Measurements from ENCODE around the gene ACOX3. TPM values are rescaled to one million over a fixed set of nuclear protein-coding genes. Genes with fewer than 3 reads are reported as not detected.
A peak's percentile ranks its signal among the peaks of the same experiment; 100 is the strongest.

The ACOX3 gene
- total and polyA plus RNA-seq, 4 donors, result 15.6 to 32.2 (median 21.5) TPM

DNA sequence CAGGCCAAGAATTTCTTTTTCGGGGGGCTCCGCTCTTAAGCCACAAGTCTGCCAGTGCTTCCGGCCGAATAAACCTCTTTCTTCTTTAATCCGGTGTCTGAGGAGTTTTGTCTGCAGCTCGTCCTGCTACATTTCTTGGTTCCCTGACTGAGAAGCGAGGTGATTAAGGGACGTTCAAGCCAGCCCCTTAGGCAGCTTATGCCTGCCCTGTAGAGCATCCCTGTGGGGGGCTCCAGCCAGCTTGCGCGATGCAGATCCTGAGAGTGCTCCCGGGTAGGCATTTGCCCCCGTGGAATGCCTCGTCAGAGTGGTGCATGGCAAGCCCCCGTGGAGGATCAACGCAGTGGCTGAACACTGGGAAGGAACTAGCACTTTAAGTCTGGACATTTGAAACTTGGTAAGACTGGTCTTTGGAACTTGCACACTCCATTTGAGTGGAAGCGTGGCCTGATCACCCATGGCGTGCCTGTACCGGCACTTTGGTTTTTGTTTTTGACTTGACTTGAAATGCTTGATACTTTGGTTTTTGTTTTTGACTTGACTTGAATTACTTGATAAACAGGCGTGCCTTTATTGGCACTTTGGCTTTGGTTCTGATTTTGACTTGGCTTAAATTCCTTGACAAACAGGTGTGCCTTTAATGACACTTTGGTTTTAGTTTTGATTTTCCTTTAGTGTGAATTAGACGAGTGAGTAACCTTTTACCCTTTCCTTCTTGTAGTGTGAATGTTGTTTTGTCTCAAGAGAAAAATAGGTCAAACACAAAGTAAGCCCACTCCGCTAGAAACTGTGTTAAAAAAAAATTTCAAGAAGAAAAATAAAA lies 6.1 kb downstream of the ACOX3 start:
- H3K4me1 ChIP-seq (ENCODE audit: control insufficient read depth in 5 of 5, insufficient read depth in 5 of 5, low read length in 5 of 5), result peaks cover 5 to 36% (median 13%) of the 10 kb centered on the region in 5 donors
- 66 to 82% methylated on average over 21 of the region's 21 CpGs for WGBS, 2 donors
- no peaks in the 10 kb centered on the region for H3K27me3 ChIP-seq (ENCODE audit: control insufficient read depth in 3 of 3, insufficient read depth in 3 of 3, low read length in 2 of 3)
- H3K27ac ChIP-seq (ENCODE audit: low read depth in 1 of 2, low read length in 1 of 2), result peak overlapping the region in 1 of 2 donors; percentile 10
- H3K9ac ChIP-seq (ENCODE audit: insufficient read depth in 1 of 2, low read length in 2 of 2), result no peak overlapping the region
- ATAC-seq (ENCODE audit: insufficient read depth, low FRiP score) (no peak), DNase-seq (no peak)
- no peaks in the 10 kb centered on the region for H3K9me3 ChIP-seq (ENCODE audit: control insufficient read depth in 4 of 4, insufficient read depth in 3 of 4, low read length in 3 of 4)
- no peak overlapping the region for H3K4me3 ChIP-seq
- TF ChIP-seq, protein P1, sequence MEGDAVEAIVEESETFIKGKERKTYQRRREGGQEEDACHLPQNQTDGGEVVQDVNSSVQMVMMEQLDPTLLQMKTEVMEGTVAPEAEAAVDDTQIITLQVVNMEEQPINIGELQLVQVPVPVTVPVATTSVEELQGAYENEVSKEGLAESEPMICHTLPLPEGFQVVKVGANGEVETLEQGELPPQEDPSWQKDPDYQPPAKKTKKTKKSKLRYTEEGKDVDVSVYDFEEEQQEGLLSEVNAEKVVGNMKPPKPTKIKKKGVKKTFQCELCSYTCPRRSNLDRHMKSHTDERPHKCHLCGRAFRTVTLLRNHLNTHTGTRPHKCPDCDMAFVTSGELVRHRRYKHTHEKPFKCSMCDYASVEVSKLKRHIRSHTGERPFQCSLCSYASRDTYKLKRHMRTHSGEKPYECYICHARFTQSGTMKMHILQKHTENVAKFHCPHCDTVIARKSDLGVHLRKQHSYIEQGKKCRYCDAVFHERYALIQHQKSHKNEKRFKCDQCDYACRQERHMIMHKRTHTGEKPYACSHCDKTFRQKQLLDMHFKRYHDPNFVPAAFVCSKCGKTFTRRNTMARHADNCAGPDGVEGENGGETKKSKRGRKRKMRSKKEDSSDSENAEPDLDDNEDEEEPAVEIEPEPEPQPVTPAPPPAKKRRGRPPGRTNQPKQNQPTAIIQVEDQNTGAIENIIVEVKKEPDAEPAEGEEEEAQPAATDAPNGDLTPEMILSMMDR (IDR thresholded peaks at IDR 0.05; ENCODE audit: control extremely low read depth, extremely low read depth), result no peak
- no peaks in the 10 kb centered on the region for H3K36me3 ChIP-seq (ENCODE audit: control insufficient read depth in 4 of 4, insufficient read depth in 4 of 4, low read length in 4 of 4)

DNA sequence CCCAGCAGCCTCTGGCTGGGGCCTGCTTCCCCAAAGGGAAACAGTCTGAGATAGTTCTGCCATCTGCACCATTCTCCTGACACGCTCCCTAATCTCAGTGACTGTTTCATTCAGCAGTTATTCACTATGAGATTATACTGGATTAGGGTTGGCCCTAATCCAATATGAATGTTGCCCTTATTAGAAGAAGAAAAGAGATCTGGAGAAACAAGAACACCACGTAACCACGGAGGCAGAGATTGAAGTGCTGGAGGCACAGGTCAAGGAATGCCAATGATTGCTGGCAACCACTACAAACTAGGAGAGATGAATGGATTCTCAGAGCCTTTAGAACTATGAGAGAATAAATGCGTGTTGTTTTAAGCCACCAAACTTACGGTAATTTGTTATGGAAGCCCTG lies 7.4 kb downstream of the ACOX3 start:
- DNase-seq (no peak), ATAC-seq (ENCODE audit: insufficient read depth, low FRiP score) (no peak)
- no peak overlapping the region for H3K4me3 ChIP-seq
- no peaks in the 10 kb centered on the region for H3K36me3 ChIP-seq (ENCODE audit: control insufficient read depth in 4 of 4, insufficient read depth in 4 of 4, low read length in 4 of 4)
- TF ChIP-seq, protein P1 (IDR thresholded peaks at IDR 0.05; ENCODE audit: control extremely low read depth, extremely low read depth), result no peak
- peak overlapping the region in 1 of 2 donors; percentile 32 for H3K9ac ChIP-seq (ENCODE audit: insufficient read depth in 1 of 2, low read length in 2 of 2)
- H3K27ac ChIP-seq (ENCODE audit: low read depth in 1 of 2, low read length in 1 of 2), result peak overlapping the region in 1 of 2 donors; percentile 28
- H3K9me3 ChIP-seq (ENCODE audit: control insufficient read depth in 4 of 4, insufficient read depth in 3 of 4, low read length in 3 of 4), result no peaks in the 10 kb centered on the region
- WGBS, 2 donors, result 79 to 89% methylated on average over 5 of the region's 5 CpGs
- peaks cover 4 to 31% (median 13%) of the 10 kb centered on the region in 5 donors for H3K4me1 ChIP-seq (ENCODE audit: control insufficient read depth in 5 of 5, insufficient read depth in 5 of 5, low read length in 5 of 5)
- H3K27me3 ChIP-seq (ENCODE audit: control insufficient read depth in 3 of 3, insufficient read depth in 3 of 3, low read length in 2 of 3), result no peaks in the 10 kb centered on the region

DNA sequence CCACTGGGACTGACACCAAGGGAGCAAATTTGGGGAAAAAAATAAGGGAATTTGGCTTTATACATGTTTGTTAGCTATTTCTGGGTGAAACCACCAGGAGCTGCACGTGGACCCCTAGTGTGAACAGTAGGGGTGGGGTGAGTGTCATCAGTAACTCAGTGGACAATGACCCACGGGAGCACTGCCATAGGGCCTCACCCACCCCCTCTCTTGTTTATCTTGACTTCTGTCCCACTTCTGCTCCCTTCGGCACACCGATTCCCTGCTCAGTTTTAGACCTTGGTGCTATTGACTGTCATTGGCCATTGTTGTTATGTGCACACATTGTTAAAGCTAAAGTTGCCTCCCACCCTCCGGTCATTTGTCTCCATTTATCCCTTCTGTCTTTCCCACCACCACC lies 9.0 kb downstream of the ACOX3 start:
- Histone ChIP-seq H3K27ac (ENCODE audit: low read depth in 1 of 2, low read length in 1 of 2) (no peak overlapping the region), H3K9ac (ENCODE audit: insufficient read depth in 1 of 2, low read length in 2 of 2) (no peak overlapping the region), H3K4me3 (no peak overlapping the region), H3K36me3 (ENCODE audit: control insufficient read depth in 4 of 4, insufficient read depth in 4 of 4, low read length in 4 of 4) (no peaks in the 10 kb centered on the region), H3K27me3 (ENCODE audit: control insufficient read depth in 3 of 3, insufficient read depth in 3 of 3, low read length in 2 of 3) (no peaks in the 10 kb centered on the region), H3K9me3 (ENCODE audit: control insufficient read depth in 4 of 4, insufficient read depth in 3 of 4, low read length in 3 of 4) (no peaks in the 10 kb centered on the region), H3K4me1 (ENCODE audit: control insufficient read depth in 5 of 5, insufficient read depth in 5 of 5, low read length in 5 of 5) (peaks cover 4 to 29% (median 11%) of the 10 kb centered on the region in 5 donors)
- DNase-seq (no peak), ATAC-seq (ENCODE audit: insufficient read depth, low FRiP score) (no peak)
- TF ChIP-seq, protein P1 (IDR thresholded peaks at IDR 0.05; ENCODE audit: control extremely low read depth, extremely low read depth), result no peak
- WGBS, 2 donors, result 86 to 88% methylated on average over 5 of the region's 5 CpGs
